Mucosa of descending colon (tissue), 3 donors: Measurements from ENCODE around the gene PPP2R5C. TPM values are rescaled to one million over a fixed set of nuclear protein-coding genes. Genes with fewer than 3 reads are reported as not detected.

Source experiments
- ATAC-seq: fragments of 200-7000 bp; cut with Tn5 transposase; one replicate; pipeline ENCODE4 v1.9.1; 2020; ENCODE audit warnings: mild to moderate bottlenecking, moderate library complexity
- DNase-seq, 3 donors: peaks; one replicate each; pipeline ENCODE4 v3.0.0-alpha.2; 2020
- H3K36me3 ChIP-seq: fragments of 200-600 bp; one replicate; pipeline ENCODE4 v1.8.0; 2021; ENCODE audit warnings: low read depth, mild to moderate bottlenecking
- H3K4me1 ChIP-seq: fragments of 200-600 bp; one replicate; pipeline ENCODE4 v1.8.0; 2021; ENCODE audit warnings: low read depth, mild to moderate bottlenecking
- H3K4me3 ChIP-seq: fragments of 200-600 bp; one replicate; pipeline ENCODE4 v1.8.0; 2021; ENCODE audit warnings: mild to moderate bottlenecking
- H3K9me3 ChIP-seq: fragments of 200-600 bp; one replicate; pipeline ENCODE4 v1.8.0; 2021; ENCODE audit warnings: mild to moderate bottlenecking
- intact Hi-C, 2 donors: fragments of 100-400 bp; cut with DNase I in 1 of 2; cut with micrococcal nuclease in 1 of 2; formaldehyde crosslinking; loops; one replicate each; pipeline versions ENCODE4 v1.11.0 to v1.11.1; 2022; cut with DNase I, micrococcal nuclease
- total RNA-seq, 3 donors: library from RNA; stranded (reverse); fragmentation: NEBNext Ultra II Directional in 2 of 3; extraction: Animal tissue kit (Norgen Biotek cat#: 25700) in 2 of 3; gene quantifications; one replicate each; pipeline versions ENCODE4 v1.2.1 to v1.2.4, GENCODE V29; 2021 to 2023
- TF ChIP-seq, protein P1 (sequence below): fragments of 200-600 bp; IDR thresholded peaks from one replicate; pipeline ENCODE4 v1.8.0; 2022; ENCODE audit warnings: antibody characterized with exemption, mild to moderate bottlenecking
- donor health status: DM: no; HTN: no; CAD: no; lungs with moderate emphysema.
- donor health status: DM: no; HTN: no; CAD: no.
- donor health status: DM: no; HTN: yes; CAD: no.

PPP2R5C gene
- total RNA-seq, 3 donors from 2014 or later, result 131 to 173 (median 160) TPM

DNA sequence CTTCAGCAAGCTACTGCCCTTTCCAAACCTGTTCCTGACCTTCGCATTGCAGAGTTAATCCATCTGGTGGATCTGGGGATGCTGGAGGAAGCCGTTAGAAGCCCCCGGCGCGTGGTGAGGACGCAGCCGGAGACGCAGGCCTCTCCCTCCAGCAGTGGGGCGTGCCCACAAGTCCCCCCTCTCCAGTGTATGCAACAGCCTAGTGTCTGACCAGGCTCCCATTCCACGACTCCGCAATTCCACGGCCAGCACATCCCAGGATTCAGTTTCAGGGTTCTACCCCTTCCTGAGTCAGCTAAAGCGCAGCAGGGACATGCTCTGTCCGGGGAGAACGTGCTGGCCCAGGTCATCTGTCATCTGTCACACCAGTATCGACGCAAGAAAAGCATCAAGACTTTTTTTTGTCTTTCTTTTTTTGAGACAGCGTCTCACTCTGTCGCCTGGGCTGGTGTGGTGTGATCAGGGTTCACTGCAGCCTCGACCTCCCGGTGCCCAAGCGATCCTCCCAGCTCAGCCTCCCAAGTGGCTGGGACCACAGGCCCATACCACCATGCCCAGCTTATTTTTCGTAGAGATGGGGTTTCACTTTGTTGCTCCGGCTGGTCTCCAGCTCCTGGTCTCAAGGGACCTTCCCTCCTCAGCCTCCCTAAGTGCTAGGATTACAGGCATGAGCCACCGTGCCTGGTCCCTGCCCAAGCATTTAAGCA lies 194.8 kb downstream of the PPP2R5C start:
- intact Hi-C loops, result no loop called here
- H3K4me1 ChIP-seq, result peaks cover 3% of the 10 kb centered on the region
- TF ChIP-seq, protein P1, sequence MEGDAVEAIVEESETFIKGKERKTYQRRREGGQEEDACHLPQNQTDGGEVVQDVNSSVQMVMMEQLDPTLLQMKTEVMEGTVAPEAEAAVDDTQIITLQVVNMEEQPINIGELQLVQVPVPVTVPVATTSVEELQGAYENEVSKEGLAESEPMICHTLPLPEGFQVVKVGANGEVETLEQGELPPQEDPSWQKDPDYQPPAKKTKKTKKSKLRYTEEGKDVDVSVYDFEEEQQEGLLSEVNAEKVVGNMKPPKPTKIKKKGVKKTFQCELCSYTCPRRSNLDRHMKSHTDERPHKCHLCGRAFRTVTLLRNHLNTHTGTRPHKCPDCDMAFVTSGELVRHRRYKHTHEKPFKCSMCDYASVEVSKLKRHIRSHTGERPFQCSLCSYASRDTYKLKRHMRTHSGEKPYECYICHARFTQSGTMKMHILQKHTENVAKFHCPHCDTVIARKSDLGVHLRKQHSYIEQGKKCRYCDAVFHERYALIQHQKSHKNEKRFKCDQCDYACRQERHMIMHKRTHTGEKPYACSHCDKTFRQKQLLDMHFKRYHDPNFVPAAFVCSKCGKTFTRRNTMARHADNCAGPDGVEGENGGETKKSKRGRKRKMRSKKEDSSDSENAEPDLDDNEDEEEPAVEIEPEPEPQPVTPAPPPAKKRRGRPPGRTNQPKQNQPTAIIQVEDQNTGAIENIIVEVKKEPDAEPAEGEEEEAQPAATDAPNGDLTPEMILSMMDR, result no peak
- DNase-seq, result no peak
- no peak overlapping the region for H3K4me3 ChIP-seq
- ATAC-seq, result no peak
- no peaks in the 10 kb centered on the region for H3K36me3 ChIP-seq
- no peaks in the 10 kb centered on the region for H3K9me3 ChIP-seq

DNA sequence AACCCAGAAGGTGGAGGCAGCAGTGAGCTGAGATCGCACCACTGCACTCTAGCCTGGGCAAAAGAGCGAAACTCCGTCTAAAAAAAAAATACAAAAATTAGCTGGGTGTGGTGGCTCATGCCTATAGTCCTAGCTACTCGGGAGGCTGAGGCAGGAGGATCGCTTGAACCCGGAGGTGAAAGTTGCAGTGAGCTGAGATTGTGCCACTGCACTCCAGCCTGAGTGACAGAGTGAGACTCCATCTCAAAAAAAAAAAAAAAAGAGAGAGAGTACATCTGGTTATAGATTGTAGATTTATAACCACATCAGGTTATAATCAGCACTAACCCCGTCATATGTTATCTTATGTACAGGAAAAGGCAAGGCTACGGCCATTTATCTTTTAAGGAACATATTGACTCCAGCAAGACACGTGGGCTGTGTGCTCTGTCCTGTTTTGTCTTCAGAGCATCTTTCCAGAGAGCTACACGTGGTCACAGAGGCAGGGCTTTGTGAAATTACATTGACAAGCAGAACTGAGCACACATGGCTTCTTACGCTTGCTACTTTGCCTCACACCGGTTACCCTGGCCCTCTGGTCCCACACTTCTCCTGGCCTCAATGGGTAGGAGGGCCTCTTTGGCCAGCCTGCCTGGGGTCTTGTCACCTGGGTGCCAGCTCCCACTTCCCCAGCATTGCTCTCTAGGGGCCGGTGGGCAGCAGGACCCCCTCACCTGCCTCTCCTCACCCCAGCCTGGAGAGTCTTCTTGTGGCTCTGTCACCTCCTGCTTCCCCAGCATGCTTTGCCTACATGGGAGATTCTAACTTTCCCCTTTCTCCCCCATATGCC lies 196.1 kb downstream of the PPP2R5C start:
- Histone ChIP-seq H3K4me1 (peaks cover 4% of the 10 kb centered on the region), H3K9me3 (no peaks in the 10 kb centered on the region), H3K4me3 (no peak overlapping the region), H3K36me3 (no peaks in the 10 kb centered on the region)
- TF ChIP-seq, protein P1, result no peak
- ATAC-seq, result no peak
- intact Hi-C loops, result no loop called here
- DNase-seq, result no peak

DNA sequence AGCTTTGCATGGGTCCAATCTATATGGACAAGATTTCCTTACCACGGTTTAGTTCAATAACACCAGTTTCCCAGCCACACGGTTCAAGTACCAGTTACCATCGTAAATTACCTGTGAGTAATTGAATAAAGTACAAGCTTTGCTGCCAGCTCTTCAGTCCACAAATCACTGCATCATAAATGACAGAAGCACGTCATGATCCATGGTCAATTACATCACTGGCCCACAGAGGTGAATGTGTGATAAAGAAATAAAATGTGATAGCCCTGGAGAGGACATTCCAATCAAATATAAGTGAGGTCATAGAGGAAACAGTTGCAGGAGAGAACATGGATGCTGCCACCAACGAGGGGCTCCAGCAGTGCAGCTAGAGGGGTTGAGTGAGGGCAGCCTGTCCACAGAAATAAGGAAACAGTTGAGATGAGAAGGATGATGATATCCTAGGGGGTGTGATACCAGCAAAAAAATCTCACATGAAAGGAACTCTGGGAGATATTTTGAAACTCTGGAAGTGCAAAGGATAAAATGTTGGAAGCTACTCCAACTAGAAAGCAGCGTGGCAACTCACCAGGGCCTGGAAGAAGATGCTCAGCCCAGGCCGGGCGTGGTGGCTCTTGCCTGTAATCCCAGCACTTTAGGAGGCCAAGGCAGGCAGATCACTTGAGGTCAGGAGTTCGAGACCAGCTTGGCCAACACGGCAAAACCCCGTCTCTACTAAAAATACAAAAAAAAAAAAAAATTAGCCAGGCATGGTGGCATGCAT lies 197.1 kb downstream of the PPP2R5C start:
- Histone ChIP-seq H3K9me3 (no peaks in the 10 kb centered on the region), H3K36me3 (no peaks in the 10 kb centered on the region), H3K4me1 (peaks cover 4% of the 10 kb centered on the region), H3K4me3 (no peak overlapping the region)
- DNase-seq (no peak), ATAC-seq (peak; percentile 39)
- TF ChIP-seq, protein P1, result no peak
- intact Hi-C loops, result no loop called here

- no peaks in the 10 kb centered on the region for H3K9me3 ChIP-seq
- intact Hi-C loops, result no loop called here
- TF ChIP-seq, protein P1, result no peak
- H3K4me3 ChIP-seq, result no peak overlapping the region
- H3K36me3 ChIP-seq, result no peaks in the 10 kb centered on the region
- H3K4me1 ChIP-seq, result peaks cover 4% of the 10 kb centered on the region
- no peak for ATAC-seq
- DNase-seq, result no peak
These were observed 197.8 kb downstream of the PPP2R5C start for GRCh38 chr14:101959277-101959676.

DNA sequence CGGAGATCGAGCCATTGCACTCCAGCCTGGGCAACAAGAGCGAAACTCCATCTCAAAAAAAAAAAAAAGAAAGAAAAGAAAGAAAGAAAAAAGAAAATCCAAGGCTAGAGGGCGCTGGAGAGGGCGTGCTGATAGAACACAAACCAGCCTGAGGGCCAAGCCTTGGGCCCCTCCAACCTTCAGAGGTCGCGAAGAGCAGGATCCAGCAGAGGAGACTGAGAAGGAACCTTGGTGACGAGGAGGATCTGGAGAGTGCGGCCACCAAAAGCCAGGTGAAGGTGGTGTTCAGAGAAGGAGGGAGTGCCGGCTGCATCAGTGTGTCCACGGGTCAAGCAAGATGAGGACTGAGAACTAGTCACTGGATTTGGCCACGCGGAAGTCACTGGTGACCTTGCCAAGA lies 198.7 kb downstream of the PPP2R5C start:
- intact Hi-C loops, result loop anchor here (2.0 to 5.0 kb wide), 3 partner anchors 137 to 253 kb away; no protein-coding TSS in a partner anchor
- TF ChIP-seq, protein P1, result no peak
- H3K36me3 ChIP-seq, result no peaks in the 10 kb centered on the region
- no peak overlapping the region for H3K4me3 ChIP-seq
- ATAC-seq (no peak), DNase-seq (peak in 1 of 3 donors; percentile 59)
- peaks cover 4% of the 10 kb centered on the region for H3K4me1 ChIP-seq
- H3K9me3 ChIP-seq, result no peaks in the 10 kb centered on the region
